ENCODE data around the gene KRTCAP2.
"Not testable (repeated sequence)": the region's sequence is repeated elsewhere in the genome, so short reads cannot be mapped to it uniquely, and the experiment has no call there.

KRTCAP2 gene

DNA sequence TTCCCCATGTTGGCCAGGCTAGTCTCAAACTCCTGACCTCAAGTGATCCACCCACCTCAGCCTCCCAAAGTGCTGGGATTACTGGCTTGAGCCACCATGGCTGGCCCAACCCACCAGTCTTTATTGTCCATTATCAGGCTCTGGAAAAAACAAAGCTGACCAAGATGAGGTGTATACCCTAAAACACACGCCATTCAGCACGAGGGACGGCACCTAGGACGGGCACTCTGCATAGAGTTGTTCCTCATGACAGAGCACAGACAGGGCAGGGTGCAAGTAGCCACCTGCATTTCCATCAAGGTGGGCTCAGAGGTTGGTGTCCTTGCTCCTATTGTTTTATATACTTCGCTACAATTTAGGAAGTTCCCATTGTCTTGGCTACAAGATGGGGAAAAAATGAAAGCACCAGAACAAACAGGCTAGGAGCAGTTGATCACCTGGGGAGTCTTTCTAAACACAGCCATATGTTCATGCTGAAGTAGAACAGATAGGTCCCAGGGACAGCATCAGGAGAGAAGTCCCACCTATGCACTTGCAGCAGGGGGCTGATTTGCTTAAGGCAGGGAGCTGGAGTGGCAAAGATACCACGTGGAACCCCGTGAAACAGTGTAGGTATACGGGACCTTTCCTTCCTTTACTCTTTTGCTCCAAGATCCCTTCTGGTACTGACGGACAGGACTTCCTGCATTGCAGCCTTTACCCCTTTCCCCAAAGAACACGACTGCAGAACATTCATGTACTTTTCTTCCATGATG lies 4.5 kb downstream of the KRTCAP2 start:
- DNase-seq (ENCODE audit: low read depth) = no peak

DNA sequence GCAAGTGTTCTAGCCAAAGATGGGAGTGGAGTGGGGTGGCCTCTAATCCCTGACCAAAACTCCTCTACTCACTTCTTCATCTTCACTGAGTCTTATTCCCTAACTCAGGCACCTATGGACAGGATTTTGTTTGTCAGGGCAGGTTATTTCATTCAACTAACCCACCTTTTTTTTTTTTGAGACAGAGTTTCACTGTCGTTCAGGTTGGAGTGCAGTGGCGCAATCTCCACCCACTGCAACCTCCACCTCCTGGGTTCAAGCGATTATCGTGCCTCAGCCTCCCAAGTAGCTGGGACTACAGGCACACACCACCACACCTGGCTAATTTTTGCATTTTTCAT lies 5.0 kb downstream of the KRTCAP2 start:
- DNase-seq (ENCODE audit: low read depth) = not testable (repeated sequence)

DNA sequence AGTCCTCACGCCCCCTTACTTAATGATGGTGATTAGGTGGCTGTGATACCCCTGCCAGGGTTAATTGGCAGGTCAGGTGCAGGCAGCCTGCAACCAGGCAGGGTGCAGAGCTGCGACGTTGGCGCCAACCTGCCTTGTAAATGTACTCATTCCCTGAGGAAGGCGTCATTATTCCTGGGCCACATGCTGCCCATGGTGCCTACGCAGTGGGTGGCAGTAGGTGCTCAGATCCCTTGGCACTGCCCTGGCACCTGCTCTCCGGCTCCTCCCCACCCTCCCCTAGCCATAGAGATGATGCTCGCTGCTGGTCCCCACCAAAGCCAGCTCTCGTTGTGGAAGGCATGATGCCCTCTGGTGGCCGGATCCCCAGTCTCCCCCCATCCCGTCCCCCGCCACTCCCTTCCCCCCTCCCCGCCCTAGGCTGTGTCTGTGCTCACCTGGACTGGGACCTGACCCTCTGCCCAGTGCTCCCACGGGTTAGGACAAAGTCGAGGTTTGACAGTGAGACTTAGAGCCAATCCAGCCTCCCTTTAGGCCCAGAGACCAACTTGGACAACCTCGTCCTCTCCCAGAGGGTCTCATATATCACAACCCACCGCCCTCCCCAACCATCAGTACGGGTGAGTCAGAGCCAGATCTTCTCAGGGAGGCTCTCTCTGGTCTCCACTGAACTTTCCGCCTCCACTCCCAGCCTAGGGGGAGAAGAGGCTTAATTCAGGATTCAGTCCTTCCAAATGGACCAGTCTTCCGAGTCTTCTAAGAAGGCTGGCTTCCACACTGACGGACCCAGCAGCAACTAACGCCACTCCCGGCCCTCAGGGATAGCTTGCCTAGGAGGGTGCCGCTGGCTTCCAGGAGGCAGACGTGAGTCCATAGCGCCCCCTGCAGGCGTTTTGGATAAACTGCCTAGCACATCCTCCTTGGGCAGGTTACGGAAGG lies 5.7 kb downstream of the KRTCAP2 start:
- DNase-seq (ENCODE audit: low read depth) = peak; percentile 85

DNA sequence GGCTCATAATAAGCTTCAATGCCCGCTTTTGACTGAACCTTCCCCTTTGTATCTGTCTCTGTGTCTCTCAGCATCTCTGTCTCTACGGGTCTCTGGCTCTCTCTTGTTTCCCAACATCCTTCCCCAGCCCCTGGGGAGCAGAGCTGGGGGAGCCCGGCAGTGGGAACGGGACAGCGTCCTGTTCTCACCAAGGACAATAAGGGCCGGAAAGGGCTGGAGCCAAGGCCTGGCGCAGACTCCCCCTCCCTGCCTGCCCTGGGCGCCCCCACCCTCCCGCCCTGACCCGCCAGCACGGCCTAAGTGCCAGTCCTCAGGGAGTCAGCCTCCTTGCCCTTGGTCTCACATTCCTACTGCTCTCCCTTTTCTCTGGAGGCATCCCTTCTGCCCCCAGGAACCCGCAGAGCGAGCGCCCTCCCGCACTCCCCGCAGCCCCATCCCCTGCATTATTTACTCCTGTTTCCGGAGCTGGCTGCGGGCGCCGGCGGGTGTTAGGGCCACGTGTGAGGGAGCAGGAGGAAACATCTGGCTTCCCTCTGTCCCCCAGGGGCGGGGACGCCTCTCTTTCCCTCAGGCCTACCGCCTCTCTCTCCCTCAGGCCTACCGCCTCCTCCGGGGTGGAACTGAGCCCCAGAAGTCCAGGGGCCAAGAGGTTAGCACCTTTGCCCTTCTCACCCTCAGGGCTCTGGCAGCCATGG lies 6.5 kb downstream of the KRTCAP2 start:
- DNase-seq (ENCODE audit: low read depth) = no peak

DNA sequence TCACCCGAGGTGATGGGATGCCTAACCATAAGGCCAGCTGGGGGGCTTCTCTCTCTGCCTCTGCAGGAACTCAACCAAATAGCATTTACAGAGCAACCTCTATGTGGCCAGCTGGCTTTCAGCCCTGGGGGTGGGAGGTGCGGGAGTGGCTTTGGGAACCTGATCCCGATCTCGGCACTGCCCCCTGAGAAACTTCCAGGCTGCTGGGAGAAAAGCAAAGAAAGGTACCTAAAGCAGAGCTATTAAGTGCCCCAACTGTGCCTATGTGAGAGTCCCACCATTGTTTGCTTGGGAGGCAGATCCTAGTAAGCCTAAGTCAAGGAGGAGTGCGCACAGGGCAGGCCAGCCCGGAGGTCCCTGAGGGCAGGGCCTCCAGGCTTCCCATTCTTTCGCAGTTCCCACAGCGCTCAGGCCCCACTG lies 7.0 kb downstream of the KRTCAP2 start:
- DNase-seq (ENCODE audit: low read depth) = no peak

DNA sequence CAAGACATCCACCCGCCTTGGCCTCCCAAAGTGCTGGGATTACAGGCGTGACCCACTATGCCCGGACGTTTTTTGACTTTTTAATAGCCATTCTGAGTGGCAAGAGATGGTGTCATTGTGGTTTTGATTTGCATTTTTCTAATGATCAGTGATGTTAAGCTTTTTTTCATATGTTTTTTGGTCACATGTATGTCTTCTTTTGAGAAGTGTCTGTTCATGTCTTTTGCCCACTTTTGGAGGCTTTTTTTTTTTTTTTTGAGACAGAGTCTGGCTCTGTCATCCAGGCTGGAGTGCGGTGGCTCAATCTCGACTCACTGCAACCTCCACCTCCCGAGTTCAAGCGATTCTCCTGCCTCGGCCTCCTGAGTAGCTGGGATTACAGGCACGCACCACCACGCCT lies 8.5 kb downstream of the KRTCAP2 start:
- not testable (repeated sequence) for DNase-seq (ENCODE audit: low read depth)

DNA sequence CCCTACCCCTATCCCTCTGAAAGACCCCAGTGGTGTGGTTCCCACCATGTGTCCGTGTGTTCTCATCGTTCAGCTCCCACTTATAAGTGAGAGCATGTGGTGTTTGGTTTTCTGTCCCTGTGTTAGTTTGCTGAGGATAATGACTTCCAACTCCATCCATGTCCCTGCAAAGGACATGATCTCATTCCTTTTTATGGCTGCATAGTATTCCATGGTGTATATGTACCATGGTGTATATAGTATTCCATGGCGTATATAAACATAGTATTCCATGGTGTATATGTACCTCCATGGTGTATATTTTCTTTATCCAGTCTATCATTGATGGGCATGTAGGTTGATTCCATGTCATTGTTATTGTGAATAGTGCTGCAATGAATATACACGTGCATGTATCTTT lies 9.3 kb downstream of the KRTCAP2 start:
- DNase-seq (ENCODE audit: low read depth) = not testable (repeated sequence)

DNA sequence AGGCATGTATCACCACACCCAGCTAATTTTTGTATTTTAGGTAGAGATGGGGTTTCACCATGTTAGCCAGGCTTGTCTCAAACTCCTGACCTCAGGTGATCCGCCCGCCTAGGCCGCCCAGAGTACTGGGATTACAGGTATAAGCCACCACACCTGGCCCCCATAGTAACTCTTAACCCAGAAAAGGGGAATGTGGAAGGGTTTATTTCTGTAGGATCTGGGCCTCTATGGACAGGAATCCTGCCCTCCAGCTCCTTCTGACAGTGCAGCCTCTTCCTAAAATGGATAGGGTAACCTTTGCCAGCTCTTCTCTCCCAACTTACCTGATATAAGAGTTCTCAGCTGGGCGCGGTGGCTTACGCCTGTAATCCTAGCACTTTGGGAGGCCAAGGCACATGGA lies 10.5 kb downstream of the KRTCAP2 start:
- DNase-seq (ENCODE audit: low read depth) = not testable (repeated sequence)

DNA sequence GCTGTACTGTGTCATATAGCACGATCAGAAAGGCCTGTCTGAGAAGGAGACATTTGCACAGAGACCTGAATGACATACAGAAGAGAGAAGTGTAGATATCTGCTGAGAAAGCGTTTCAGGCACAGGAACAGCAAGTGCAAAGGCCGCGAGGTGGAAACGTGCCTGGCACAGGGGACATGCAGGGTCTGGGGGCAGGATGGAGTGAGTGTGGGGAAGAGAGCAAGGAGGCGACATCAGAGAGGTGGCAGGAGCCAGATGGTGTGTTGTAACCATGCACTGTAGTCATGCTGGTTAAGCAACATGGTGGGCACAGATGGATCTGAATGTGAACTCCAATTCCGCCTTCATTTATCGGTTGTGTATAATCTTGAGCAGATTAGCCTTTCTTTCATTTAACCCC lies 13.0 kb downstream of the KRTCAP2 start:
- DNase-seq (ENCODE audit: low read depth) = no peak

DNA sequence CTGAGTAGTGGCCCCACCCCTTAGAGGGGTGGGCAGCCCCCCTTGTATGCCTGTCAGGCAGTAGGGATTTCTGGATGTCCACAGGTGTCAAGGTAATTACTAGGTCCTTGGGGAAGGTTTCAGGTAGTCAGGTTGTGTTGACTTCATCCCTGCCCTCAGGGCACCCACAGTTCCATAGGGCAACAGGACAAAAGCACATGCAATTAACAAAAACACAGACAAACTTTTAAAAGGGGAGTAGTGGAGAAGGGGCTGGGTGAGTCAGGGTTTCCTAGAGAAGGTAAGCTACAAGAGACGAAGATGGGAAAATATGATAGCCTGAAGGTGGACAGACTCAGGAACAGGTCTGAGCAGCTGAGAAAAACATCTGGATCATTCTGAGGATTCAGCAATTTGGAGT lies 14.1 kb downstream of the KRTCAP2 start:
- no peak for DNase-seq (ENCODE audit: low read depth)

DNA sequence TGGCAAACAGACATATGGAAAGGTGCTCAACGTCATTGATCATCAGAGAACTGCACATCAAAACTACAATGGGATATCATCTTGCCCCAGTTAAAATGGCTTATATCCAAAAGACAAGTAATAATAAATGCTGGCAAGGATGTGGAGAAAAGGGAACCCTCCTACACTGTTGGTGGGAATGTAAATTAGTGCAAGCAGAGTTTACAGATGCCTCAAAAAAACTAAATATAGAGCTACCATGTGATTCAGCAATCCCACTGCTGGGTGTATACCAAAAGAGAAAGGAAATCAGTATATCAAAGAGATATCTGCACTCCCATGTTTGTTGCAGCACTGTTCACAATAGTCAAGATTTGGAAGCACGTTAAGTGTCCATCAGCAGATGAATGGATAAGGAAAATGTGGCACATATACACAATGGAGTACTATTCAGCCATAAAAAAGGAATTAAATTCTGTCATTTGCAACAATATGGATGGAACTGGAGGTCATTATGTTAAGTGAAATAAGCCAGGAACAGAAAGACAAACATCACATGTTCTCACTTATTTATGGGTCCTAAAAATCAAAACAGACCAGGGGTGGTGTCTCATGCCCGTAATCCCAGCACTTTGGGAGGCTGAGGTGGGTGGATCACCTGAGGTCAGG lies 17.0 kb downstream of the KRTCAP2 start:
- not testable (repeated sequence) for DNase-seq (ENCODE audit: low read depth)

DNA sequence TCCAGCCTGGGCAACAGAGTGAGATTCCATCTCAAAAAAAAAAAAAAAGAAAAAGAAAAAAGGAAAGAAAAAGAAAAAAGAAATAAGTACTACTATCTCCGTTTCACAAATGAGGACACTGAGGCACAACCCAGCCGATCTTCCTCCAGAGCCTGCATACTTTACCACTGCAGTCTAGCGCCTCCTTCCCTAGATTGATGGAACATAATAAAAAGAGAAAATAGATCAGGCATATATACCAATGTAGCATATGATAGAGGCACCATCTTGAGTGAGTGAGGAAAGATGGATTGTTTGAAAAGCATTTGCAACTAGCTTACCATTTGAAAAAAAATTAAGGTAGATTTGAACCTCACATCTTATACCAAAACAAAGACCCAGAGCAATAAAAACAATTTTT lies 27.6 kb downstream of the KRTCAP2 start:
- no peak for DNase-seq (ENCODE audit: low read depth)

DNA sequence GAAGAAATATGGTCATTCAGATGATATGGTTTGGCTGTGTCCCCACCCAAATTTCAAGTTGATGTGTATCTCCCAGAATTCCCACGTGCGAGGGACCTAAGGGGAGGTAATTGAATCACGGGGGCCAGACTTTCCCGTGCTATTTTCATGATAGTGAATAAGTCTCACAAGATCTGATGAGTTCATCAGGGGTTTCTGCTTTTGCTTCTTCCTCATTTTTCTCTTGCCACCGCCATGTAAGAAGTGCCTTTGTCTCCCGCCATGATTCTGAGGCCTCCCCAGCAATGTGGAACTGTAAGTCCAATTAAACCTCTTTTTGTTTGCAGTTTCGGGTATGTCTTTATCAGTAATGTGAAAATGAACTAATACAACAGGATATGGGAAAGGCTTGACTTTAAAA lies 31.4 kb downstream of the KRTCAP2 start:
- no peak for DNase-seq (ENCODE audit: low read depth)

DNA sequence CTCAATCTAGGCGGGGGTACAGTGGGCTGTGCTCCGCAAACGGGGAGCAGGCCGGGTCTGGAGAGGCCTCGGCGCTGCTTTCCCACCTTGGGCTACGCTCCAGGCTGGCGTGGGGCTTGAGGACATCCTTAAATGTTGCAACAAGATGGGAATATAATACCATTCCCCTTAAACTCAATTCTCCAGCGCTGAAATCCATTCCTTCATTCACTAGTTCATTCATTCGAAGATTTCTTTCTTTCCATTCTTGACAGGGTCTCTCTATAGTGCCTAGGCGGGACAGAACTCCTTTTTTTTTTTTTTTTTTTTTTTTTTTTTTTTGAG lies 32.5 kb downstream of the KRTCAP2 start:
- no peak for DNase-seq (ENCODE audit: low read depth)

DNA sequence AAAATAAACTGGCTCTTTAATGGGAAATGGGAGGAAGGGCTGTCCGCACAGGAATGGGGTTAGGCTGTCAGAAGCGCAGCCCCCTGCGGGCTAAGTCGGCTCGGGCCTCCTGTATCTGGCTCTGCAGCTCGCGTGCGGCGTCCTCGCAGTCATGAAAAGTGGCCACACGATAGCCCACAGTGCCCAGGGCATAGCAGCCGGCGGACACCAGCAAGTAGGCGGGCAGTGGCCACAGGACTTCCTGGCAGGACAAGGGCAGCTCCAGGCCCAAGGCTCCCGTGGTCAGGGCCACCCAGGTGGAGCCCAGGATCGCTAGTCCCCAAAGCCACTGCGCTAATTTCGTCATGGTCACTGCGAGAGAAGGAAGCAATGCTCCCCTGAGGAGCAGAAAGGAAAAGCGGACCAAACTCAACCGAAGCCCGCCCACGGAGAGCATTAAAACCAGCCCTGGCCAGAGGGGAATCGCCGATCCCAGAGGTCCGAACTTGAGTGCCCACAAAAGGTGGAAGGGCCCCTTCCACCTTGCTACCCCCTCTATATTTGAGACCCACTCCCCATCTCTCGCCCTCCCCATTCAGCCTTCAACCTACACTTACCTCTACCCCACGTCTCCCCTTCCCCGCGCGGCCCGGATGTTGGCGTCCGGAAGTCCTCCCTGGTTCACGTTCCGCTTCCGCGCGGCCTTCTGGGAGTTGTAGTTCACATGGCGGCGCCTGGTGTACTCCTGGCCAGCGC lies 33.0 kb downstream of the KRTCAP2 start, which contains the start of gene DPM3:
TSS of gene DPM3 (minus strand) at position 637 of the 735 bp plus-strand sequence. CDS start at position 346, 291 bp downstream.
- peak; percentile 86 for DNase-seq (ENCODE audit: low read depth)

DNA sequence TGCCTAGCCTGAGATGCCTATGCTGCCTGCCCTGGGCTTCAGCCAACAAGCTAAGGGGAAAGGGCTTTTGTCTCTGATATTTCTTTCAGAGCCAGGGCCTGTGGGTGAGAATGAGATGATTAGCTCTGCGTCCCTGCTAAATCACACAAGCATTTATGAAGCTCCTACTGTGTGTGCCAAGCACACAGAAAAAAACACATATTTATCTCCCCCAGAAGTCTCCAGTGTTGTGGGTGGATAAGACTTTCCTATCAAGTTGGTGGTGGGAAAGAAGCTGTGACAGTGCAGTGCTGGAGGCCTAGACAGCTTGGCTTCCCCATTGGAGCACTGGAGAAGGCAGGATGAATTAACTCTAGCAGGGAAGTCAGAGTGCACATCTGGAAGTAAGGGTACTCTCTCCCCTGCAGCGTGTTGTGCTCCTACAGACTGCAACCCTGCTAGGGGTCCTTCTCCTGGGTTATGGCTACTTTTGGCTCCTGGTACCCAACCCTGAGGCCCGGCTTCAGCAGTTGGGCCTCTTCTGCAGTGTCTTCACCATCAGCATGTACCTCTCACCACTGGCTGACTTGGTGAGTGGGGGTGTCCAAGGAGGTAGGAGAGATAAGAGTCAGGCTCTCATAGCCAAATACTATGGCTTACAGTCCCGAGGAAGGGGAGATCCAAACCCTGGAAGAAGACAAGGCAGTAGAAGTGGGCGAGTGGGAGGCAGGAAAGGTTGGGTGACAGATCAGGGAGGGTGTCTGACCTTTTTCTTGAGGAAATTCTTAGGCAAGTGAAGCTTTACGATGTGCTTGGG lies 35.8 kb downstream of the KRTCAP2 start:
- no peak for DNase-seq (ENCODE audit: low read depth)

DNA sequence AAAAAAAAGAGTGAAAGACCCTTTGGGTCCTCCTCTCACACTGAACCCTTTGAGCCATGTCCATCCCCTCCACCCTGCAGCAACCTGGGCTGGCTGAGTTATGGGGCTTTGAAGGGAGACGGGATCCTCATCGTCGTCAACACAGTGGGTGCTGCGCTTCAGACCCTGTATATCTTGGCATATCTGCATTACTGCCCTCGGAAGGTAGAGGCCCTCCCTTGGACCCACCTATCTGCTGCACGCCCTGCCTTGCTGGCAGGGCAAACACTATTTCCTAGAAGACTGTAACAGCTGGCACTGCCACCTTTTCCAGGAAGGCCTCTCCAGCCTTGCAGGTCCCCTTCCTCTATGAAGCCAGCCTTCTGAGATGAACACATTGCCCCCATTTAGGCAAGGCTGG lies 36.4 kb downstream of the KRTCAP2 start:
- DNase-seq (ENCODE audit: low read depth) = no peak

DNA sequence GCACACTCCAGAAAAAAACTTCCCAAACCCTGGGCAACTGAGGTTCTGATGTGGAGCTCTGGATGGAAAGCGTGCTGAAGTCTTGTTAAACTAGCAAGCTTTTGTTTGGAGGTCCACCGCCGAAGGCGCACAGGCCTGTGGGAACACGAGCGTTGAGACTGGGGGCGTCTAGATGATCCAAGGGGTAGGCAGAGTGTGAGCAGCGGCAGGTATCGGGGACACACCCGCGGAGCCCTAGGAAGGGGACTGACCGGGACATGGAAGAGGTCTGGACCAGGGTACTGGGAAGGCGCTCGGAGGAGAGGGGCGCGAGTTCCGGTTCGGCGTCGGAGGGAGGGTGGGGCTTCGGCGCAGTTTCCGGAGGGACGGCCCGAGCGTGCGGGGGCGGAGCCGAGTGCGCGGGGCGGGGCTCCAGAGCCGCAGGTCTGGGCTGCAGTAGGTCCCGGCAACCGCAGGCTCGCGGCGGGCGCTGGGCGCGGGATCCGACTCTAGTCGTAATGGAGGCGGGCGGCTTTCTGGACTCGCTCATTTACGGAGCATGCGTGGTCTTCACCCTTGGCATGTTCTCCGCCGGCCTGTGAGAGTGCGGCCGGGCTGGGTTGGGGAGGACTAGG lies 37.6 kb downstream of the KRTCAP2 start, which contains the start of gene SLC50A1:
TSS of gene SLC50A1 (plus strand) at position 438 of the 614 bp plus-strand sequence. CDS start at position 498, 60 bp downstream.
- DNase-seq (ENCODE audit: low read depth) = peak; percentile 84

DNA sequence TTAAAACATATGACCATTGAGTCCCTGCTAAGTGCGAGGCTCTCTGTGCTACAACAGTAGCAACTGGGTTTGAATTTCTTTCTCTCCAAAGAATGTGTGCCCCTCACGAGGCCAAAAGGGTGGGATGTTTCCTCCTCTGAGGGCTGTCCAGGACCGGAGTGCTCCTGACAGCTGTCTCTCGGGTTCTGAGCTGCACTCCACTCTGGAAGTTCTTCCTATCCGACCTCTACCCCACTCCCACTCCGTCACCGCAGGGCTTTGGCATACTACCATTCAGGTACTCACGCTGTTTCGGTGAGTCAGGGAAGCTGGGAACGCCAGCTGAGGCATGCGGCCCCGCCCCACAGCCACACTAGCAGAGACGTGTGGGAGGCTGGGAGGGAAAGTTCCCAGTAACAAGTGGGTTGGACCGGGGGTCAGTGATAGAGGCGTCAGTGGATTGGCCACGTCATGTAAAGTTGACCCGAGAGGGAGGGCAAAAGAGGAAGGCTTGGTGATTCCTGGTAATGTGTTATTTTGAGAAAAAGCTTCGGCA lies 38.2 kb downstream of the KRTCAP2 start:
- DNase-seq (ENCODE audit: low read depth) = peak; percentile 14

DNA sequence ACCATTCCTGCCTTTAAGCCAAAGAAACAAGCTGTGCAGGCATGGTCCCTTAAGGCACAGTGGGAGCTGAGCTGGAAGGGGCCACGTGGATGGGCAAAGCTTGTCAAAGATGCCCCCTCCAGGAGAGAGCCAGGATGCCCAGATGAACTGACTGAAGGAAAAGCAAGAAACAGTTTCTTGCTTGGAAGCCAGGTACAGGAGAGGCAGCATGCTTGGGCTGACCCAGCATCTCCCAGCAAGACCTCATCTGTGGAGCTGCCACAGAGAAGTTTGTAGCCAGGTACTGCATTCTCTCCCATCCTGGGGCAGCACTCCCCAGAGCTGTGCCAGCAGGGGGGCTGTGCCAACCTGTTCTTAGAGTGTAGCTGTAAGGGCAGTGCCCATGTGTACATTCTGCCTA lies 38.8 kb downstream of the KRTCAP2 start:
- DNase-seq (ENCODE audit: low read depth) = no peak

All from activated T-cell treated with anti-CD3 and anti-CD28 coated beads for 1 hour (primary cell).